OCI-LY3 (cell line): ENCODE results near the gene EOLA1.
"Not testable (repeated sequence)": the region's sequence is repeated elsewhere in the genome, so short reads cannot be mapped to it uniquely, and the experiment has no call there.

Experiments
- H2AFZ ChIP-seq: fragments of 200-600, 300-600 bp; shearing (Covaris generic); 2 replicates; pipeline ENCODE4 v1.6.0; 2014; ENCODE audit warnings: antibody characterized with exemption, low read depth, low read length
- H3K27ac ChIP-seq: fragments of 200-600, 300-600 bp; sonication (generic); 2 replicates; pipeline ENCODE4 v1.5.1; 2014; ENCODE audit warnings: mild to moderate bottlenecking, low read length, moderate library complexity, mixed read lengths
- H3K27me3 ChIP-seq: fragments of 200-600, 300-600 bp; sonication (generic); 2 replicates; pipeline ENCODE4 v1.6.1; 2014; ENCODE audit warnings: low read depth, low read length, mixed read lengths
- H3K36me3 ChIP-seq: fragments of 200-600, 300-600 bp; sonication (generic); replicated peaks from 2 replicates; pipeline ENCODE3; 2014; ENCODE audit warnings: low read depth, low read length, mixed read lengths
- H3K4me1 ChIP-seq: fragments of 300-600, 200-600 bp; sonication (generic); 2 replicates; pipeline ENCODE4 v1.6.1; 2014; ENCODE audit warnings: low read length, mixed read lengths
- H3K4me2 ChIP-seq: fragments of 200-600, 300-600 bp; sonication (generic); 2 replicates; pipeline ENCODE4 v1.6.1; 2014; ENCODE audit warnings: low read length, mixed read lengths
- H3K4me3 ChIP-seq: fragments of 300-600, 200-600 bp; sonication (generic); 2 replicates; pipeline ENCODE4 v1.5.1; 2014; ENCODE audit warnings: antibody characterized with exemption, mild to moderate bottlenecking, low read length, moderate library complexity
- H3K79me2 ChIP-seq: fragments of 300-600, 200-600 bp; shearing (Covaris generic); 2 replicates; pipeline ENCODE4 v1.6.1; 2014; ENCODE audit warnings: mild to moderate bottlenecking, low read length, mixed read lengths
- H3K9ac ChIP-seq: fragments of 300-600, 200-600 bp; shearing (Covaris generic); 2 replicates; pipeline ENCODE4 v1.6.0; 2014; ENCODE audit warnings: mild to moderate bottlenecking, low read length, moderate library complexity
- H3K9me3 ChIP-seq: fragments of 200-600, 300-600 bp; shearing (Covaris generic); 2 replicates; pipeline ENCODE4 v1.6.1; 2014; ENCODE audit warnings: low read length, mixed read lengths; ENCODE audit not compliant: insufficient read depth
- H4K20me1 ChIP-seq: fragments of 200-600, 300-600 bp; sonication (generic); 2 replicates; pipeline ENCODE4 v1.6.1; 2016; ENCODE audit warnings: low read length, mixed read lengths; ENCODE audit not compliant: insufficient read depth
- CTCF ChIP-seq: fragments of 200-600, 300-600 bp; sonication (generic); IDR thresholded peaks from 2 replicates; pipeline ENCODE4 v1.5.1; 2014; ENCODE audit warnings: antibody characterized with exemption, low read length, low read depth
- EZH2phosphoT487 ChIP-seq: fragments of 200-600 bp; shearing (Covaris generic); IDR thresholded peaks from 2 replicates; pipeline ENCODE4 v1.6.1; 2018; ENCODE audit warnings: antibody characterized with exemption, mixed run types, low read depth

The EOLA1 gene

GRCh38 chrX:149498767-149499166 is 42.0 kb upstream of the EOLA1 start:
- H3K27me3 ChIP-seq, result no peaks in the 10 kb centered on the region
- no peak overlapping the region for H3K4me2 ChIP-seq
- peaks cover 48% of the 10 kb centered on the region for H4K20me1 ChIP-seq
- no peak overlapping the region for H3K9ac ChIP-seq
- no peaks in the 10 kb centered on the region for H3K9me3 ChIP-seq
- H3K4me1 ChIP-seq, result peaks cover 35% of the 10 kb centered on the region
- H3K79me2 ChIP-seq, result peaks cover 25% of the 10 kb centered on the region
- H3K4me3 ChIP-seq, result no peak overlapping the region
- no peak overlapping the region for H3K27ac ChIP-seq
- TF ChIP-seq CTCF (no peak), EZH2phosphoT487 (no peak)
- peaks cover 77% of the 10 kb centered on the region for H3K36me3 ChIP-seq
- no peak overlapping the region for H2AFZ ChIP-seq

- peaks cover 35% of the 10 kb centered on the region for H3K4me1 ChIP-seq
- no peak overlapping the region for H2AFZ ChIP-seq
- no peak overlapping the region for H3K9ac ChIP-seq
- no peak for TF ChIP-seq CTCF
- TF ChIP-seq EZH2phosphoT487, result no peak
- no peak overlapping the region for H3K27ac ChIP-seq
- H3K4me3 ChIP-seq, result no peak overlapping the region
- no peak overlapping the region for H3K4me2 ChIP-seq
- peaks cover 43% of the 10 kb centered on the region for H4K20me1 ChIP-seq
- H3K9me3 ChIP-seq, result no peaks in the 10 kb centered on the region
- H3K79me2 ChIP-seq, result peaks cover 34% of the 10 kb centered on the region
- H3K27me3 ChIP-seq, result no peaks in the 10 kb centered on the region
- H3K36me3 ChIP-seq, result peaks cover 70% of the 10 kb centered on the region
Observed at GRCh38 chrX:149499766-149500165, 41.0 kb upstream of the EOLA1 start.

GRCh38 chrX:149502923-149503322 is 37.9 kb upstream of the EOLA1 start:
- Histone ChIP-seq H3K4me1 (peaks cover 42% of the 10 kb centered on the region), H4K20me1 (peaks cover 39% of the 10 kb centered on the region), H3K36me3 (peaks cover 44% of the 10 kb centered on the region), H3K27ac (peak overlapping the region; percentile 50), H3K4me3 (peak overlapping the region; percentile 49), H3K4me2 (peak overlapping the region; percentile 59), H3K79me2 (peaks cover 38% of the 10 kb centered on the region)
- H2AFZ ChIP-seq, H3K9me3 ChIP-seq, H3K27me3 ChIP-seq, H3K9ac ChIP-seq: not testable (repeated sequence)

- Histone ChIP-seq H3K4me2 (peak overlapping the region; percentile 96), H3K27ac (peak overlapping the region; percentile 91), H3K79me2 (peaks cover 38% of the 10 kb centered on the region), H3K4me1 (peaks cover 42% of the 10 kb centered on the region), H3K9ac (peak overlapping the region; percentile 99; the same call in 1 of the 2 replicates), H4K20me1 (peaks cover 35% of the 10 kb centered on the region), H3K36me3 (peaks cover 38% of the 10 kb centered on the region), H3K4me3 (peak overlapping the region; percentile 100)
- not testable (repeated sequence) for H2AFZ ChIP-seq, H3K27me3 ChIP-seq, H3K9me3 ChIP-seq
Observed at GRCh38 chrX:149503446-149503845, 37.4 kb upstream of the EOLA1 start.

DNA sequence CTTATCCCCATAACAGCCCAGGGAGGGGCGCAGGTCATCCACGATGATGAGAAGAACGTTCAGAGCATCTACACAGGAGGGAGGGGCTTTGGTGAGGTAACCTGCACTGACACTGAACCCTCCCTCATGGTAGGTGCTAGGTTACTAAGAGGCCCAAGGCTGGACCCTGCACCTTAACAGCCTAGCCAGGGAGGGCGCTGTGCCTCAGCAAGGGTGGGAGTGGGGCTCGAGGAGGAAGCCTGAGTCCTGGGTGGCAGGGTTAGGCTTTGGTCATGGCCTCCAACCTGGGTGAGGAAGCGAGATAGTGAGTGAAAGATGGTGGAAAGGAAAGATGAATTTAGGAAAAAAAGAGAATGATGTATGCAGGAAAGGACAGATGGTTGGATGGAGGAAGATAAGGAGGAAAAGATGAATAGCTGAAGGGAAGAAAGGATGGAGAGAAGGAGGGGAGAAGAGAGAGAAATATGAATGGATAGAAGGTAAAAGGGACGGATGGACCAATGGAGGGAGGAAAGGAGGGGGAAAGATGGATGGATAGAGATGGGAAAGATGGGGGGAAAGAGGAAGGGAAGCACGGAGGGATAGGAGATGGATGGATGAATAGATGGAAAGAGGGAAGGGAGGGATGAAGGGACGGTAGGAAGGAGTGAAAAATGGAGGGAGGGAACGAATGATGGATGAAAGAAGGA is 36.4 kb upstream of the EOLA1 start:
- Histone ChIP-seq H3K4me3 (peak overlapping the region; percentile 100), H3K27me3 (no peaks in the 10 kb centered on the region), H3K4me2 (peak overlapping the region; percentile 96), H3K79me2 (peaks cover 38% of the 10 kb centered on the region), H2AFZ (no peak overlapping the region), H3K9ac (peak overlapping the region; percentile 99), H4K20me1 (peaks cover 35% of the 10 kb centered on the region), H3K27ac (peak overlapping the region; percentile 91), H3K4me1 (peaks cover 42% of the 10 kb centered on the region), H3K36me3 (peaks cover 32% of the 10 kb centered on the region), H3K9me3 (no peaks in the 10 kb centered on the region)
- TF ChIP-seq CTCF (peak; percentile 65), EZH2phosphoT487 (no peak)
